HEK293 (cell line): ENCODE results near the gene STMND1.

Source experiments
- CTCF ChIA-PET: fragments of 350-600 bp; formaldehyde crosslinking; extraction: SDS; loops from one replicate; lab custom pipeline; 2021; ENCODE audit warnings: antibody characterized with exemption; lab: Yijun Ruan, JAX
- POLR2A ChIA-PET: fragments of 300-600 bp; formaldehyde crosslinking; extraction: SDS; loops from one replicate; lab custom pipeline; 2020; ENCODE audit warnings: antibody characterized with exemption, inconsistent platforms; lab: Yijun Ruan, JAX
- H3K27ac ChIP-seq: fragments of 200-500 bp; sonication (Bioruptor generic); 2 replicates; pipeline ENCODE4 v1.5.1; 2014; ENCODE audit warnings: low read depth, low read length, control low read depth, inconsistent platforms; ENCODE audit errors: extremely low read depth
- H3K36me3 ChIP-seq, 2 experiments: fragments of 200-500 bp in 1 of 2; sonication (Bioruptor generic) in 1 of 2; 1 replicate in 1 of 2; 2 replicates in 1 of 2; pipeline ENCODE4 v1.5.1; 2014 to 2017; ENCODE audit warnings: inconsistent platforms in 2 of 2, low read length in 2 of 2; ENCODE audit not compliant: control insufficient read depth in 2 of 2, insufficient read depth in 1 of 2
- H3K4me1 ChIP-seq: fragments of 200-500 bp; sonication (Bioruptor generic); 2 replicates; pipeline ENCODE4 v1.5.1; 2014; ENCODE audit warnings: mild to moderate bottlenecking, low read length, inconsistent platforms; ENCODE audit not compliant: control insufficient read depth, insufficient read depth
- H3K4me3 ChIP-seq: 2 replicates; pipeline ENCODE4 v1.5.1; 2011; ENCODE audit warnings: low read depth, mild to moderate bottlenecking, control low read depth, low read length, moderate library complexity
- H3K9me3 ChIP-seq: fragments of 200-500 bp; sonication (Bioruptor generic); 2 replicates; pipeline ENCODE4 v1.5.1; 2014; ENCODE audit warnings: low read depth, low read length, inconsistent platforms; ENCODE audit not compliant: control insufficient read depth, insufficient read depth
- REST ChIP-seq: fragments of 450-650 bp; formaldehyde crosslinking; IDR thresholded peaks from 2 replicates; pipeline ENCODE4 v1.5.1; 2016; ENCODE audit warnings: missing biosample characterization, missing genetic modification characterization
- ZNF16 ChIP-seq: fragments of 450-650 bp; formaldehyde crosslinking; IDR thresholded peaks from 2 replicates; pipeline ENCODE4 v1.5.1; 2016; ENCODE audit warnings: low read depth, missing biosample characterization, missing genetic modification characterization
- ZNF18 ChIP-seq: fragments of 450-650 bp; formaldehyde crosslinking; IDR thresholded peaks from 2 replicates; pipeline ENCODE4 v1.5.1; 2016; ENCODE audit warnings: missing biosample characterization, missing genetic modification characterization
- ZNF184 ChIP-seq: fragments of 450-650 bp; IDR thresholded peaks from 2 replicates; pipeline ENCODE4 v1.5.1; 2018; ENCODE audit warnings: missing biosample characterization, mild to moderate bottlenecking, missing genetic modification characterization
- ZNF2 ChIP-seq: fragments of 450-650 bp; formaldehyde crosslinking; IDR thresholded peaks from 2 replicates; pipeline ENCODE4 v1.5.1; 2016; ENCODE audit warnings: missing biosample characterization, missing genetic modification characterization
- ZNF202 ChIP-seq: fragments of 450-650 bp; formaldehyde crosslinking; IDR thresholded peaks from 2 replicates; pipeline ENCODE4 v1.5.1; 2016; ENCODE audit warnings: missing biosample characterization, missing genetic modification characterization, borderline replicate concordance
- ZNF266 ChIP-seq: fragments of 450-650 bp; formaldehyde crosslinking; IDR thresholded peaks from 2 replicates; pipeline ENCODE4 v1.5.1; 2016; ENCODE audit warnings: missing biosample characterization, missing genetic modification characterization, low read depth
- ZNF274 ChIP-seq, 2 experiments: fragments of 200-500 bp in 1 of 2; fragments of 450-650 bp in 1 of 2; sonication (Bioruptor generic) in 1 of 2; formaldehyde crosslinking in 1 of 2; IDR thresholded peaks; 2 replicates each; pipeline versions ENCODE4 v1.5.1 to v1.6.1; 2014 to 2016; ENCODE audit warnings: borderline replicate concordance in 1 of 2, inconsistent platforms in 1 of 2, low read length in 1 of 2, missing biosample characterization in 1 of 2, missing genetic modification characterization in 1 of 2
- ZNF324 ChIP-seq: fragments of 450-650 bp; formaldehyde crosslinking; IDR thresholded peaks from 2 replicates; pipeline ENCODE4 v1.5.1; 2016; ENCODE audit warnings: missing biosample characterization, missing genetic modification characterization
- ZNF354C ChIP-seq: fragments of 450-650 bp; formaldehyde crosslinking; IDR thresholded peaks from 2 replicates; pipeline ENCODE4 v1.5.1; 2016; ENCODE audit warnings: missing biosample characterization, missing genetic modification characterization, low read depth, borderline replicate concordance
- ZNF398 ChIP-seq: fragments of 450-650 bp; formaldehyde crosslinking; IDR thresholded peaks from 2 replicates; pipeline ENCODE4 v1.5.1; 2017; ENCODE audit warnings: missing biosample characterization, missing genetic modification characterization
- ZNF513 ChIP-seq: fragments of 450-650 bp; IDR thresholded peaks from 2 replicates; pipeline ENCODE4 v1.5.1; 2018; ENCODE audit warnings: missing biosample characterization, missing genetic modification characterization
- ZNF521 ChIP-seq: fragments of 450-650 bp; formaldehyde crosslinking; IDR thresholded peaks from 2 replicates; pipeline ENCODE4 v1.5.1; 2017; ENCODE audit warnings: missing biosample characterization, mild to moderate bottlenecking, missing genetic modification characterization
- ZSCAN18 ChIP-seq: fragments of 450-650 bp; formaldehyde crosslinking; IDR thresholded peaks from 2 replicates; pipeline ENCODE4 v1.5.1; 2016; ENCODE audit warnings: missing biosample characterization, missing genetic modification characterization
- ZXDB ChIP-seq: fragments of 450-650 bp; formaldehyde crosslinking; IDR thresholded peaks from 2 replicates; pipeline ENCODE4 v1.5.1; 2016; ENCODE audit warnings: missing biosample characterization, missing genetic modification characterization

STMND1 gene

GRCh38 chr6:17120019-17120418 is 18.2 kb downstream of the STMND1 start (continued):
- TF ChIP-seq ZNF398 (tag by site-specific recombination), result no peak
- TF ChIP-seq ZSCAN18 (tag by site-specific recombination), result no peak
- no peak for TF ChIP-seq ZNF16 (tag by site-specific recombination)

GRCh38 chr6:17125407-17125806 is 23.6 kb downstream of the STMND1 start:
- H3K36me3 ChIP-seq, result no peaks in the 10 kb centered on the region
- no peak for TF ChIP-seq ZNF398 (tag by site-specific recombination)
- TF ChIP-seq ZNF324 (tag by site-specific recombination), result no peak
- TF ChIP-seq ZNF274 (IDR thresholded peaks at IDR 0.05; ENCODE audit: low read length), result no peak
- no peak for TF ChIP-seq ZNF274 (tag by site-specific recombination; IDR thresholded peaks at IDR 0.05; ENCODE audit: borderline replicate concordance)
- no peak for TF ChIP-seq ZXDB
- no peak for TF ChIP-seq ZNF513
- TF ChIP-seq ZNF521 (tag by site-specific recombination), result no peak
- no peak for TF ChIP-seq ZNF202 (tag by site-specific recombination)
- no peak for TF ChIP-seq REST (tag by site-specific recombination)
- TF ChIP-seq ZNF266 (tag by site-specific recombination), result no peak
- TF ChIP-seq ZNF2 (tag by site-specific recombination), result no peak
- no peak for TF ChIP-seq ZNF184 (tag by site-specific recombination)
- no peak for TF ChIP-seq ZNF354C
- no peak for TF ChIP-seq ZNF18
- TF ChIP-seq, all 188 proteins: peak for 0
- Histone ChIP-seq H3K4me3 (no peak overlapping the region), H3K27ac (no peak overlapping the region), H3K9me3 (no peaks in the 10 kb centered on the region), H3K4me1 (no peaks in the 10 kb centered on the region)
- ChIA-PET POLR2A (no interaction called here), CTCF (interaction anchor here (0.6 kb wide), 1 partner anchor 38 kb away, joined by 3 read pairs; no protein-coding TSS in a partner anchor)
